SK-N-MC (cell line): ENCODE results near the gene CPSF3.
"Not testable (repeated sequence)": the region's sequence is repeated elsewhere in the genome, so short reads cannot be mapped to it uniquely, and the experiment has no call there.

Source experiments
- DNase-seq: peaks from one replicate; pipeline ENCODE4 v3.0.0-alpha.2; 2011; ENCODE audit warnings: low read depth, low spot score
- H3K27ac ChIP-seq: fragments of 200-600 bp; sonication (generic); 2 replicates; pipeline ENCODE4 v1.5.1; 2016; ENCODE audit warnings: mixed run types
- H3K36me3 ChIP-seq: fragments of 200-600 bp; sonication (generic); 2 replicates; pipeline ENCODE4 v1.6.1; 2017; ENCODE audit warnings: antibody characterized with exemption, low read length, mixed read lengths; ENCODE audit not compliant: insufficient read depth
- H3K4me3 ChIP-seq: fragments of 200-600 bp; sonication (generic); 2 replicates; pipeline ENCODE4 v1.5.1; 2016
- H3K9ac ChIP-seq: fragments of 200-600 bp; sonication (generic); 2 replicates; pipeline ENCODE4 v1.8.0; 2017; ENCODE audit warnings: mixed run types, mixed read lengths; ENCODE audit not compliant: insufficient read length
- H3K9me3 ChIP-seq: fragments of 200-600 bp; sonication (generic); 2 replicates; pipeline ENCODE4 v1.6.1; 2017; ENCODE audit warnings: low read depth, mild to moderate bottlenecking, antibody characterized with exemption, low read length, moderate library complexity, mixed read lengths
- EZH2 ChIP-seq: fragments of 200-600 bp; sonication (generic); IDR thresholded peaks from one replicate; pipeline ENCODE4 v1.6.1; 2017; ENCODE audit warnings: antibody characterized with exemption
- FOXP2 ChIP-seq: optimal IDR thresholded peaks from 2 replicates; pipeline ENCODE3; 2011; ENCODE audit warnings: mild to moderate bottlenecking, moderate library complexity; ENCODE audit not compliant: insufficient read depth; ENCODE audit errors: extremely low read length, control extremely low read depth
- POLR2AphosphoS5 ChIP-seq: IDR thresholded peaks from 2 replicates; pipeline ENCODE4 v1.6.1; 2012; ENCODE audit warnings: mild to moderate bottlenecking, low read depth, low read length, borderline replicate concordance

CPSF3 gene

GRCh38 chr2:9391961-9392720 is 31.3 kb upstream of the CPSF3 start:
- no peaks in the 10 kb centered on the region for H3K9me3 ChIP-seq
- DNase-seq, result no peak
- no peak overlapping the region; the same call in 1 of the 2 replicates for H3K4me3 ChIP-seq
- H3K9ac ChIP-seq, result peak overlapping the region; percentile 7
- H3K36me3 ChIP-seq, result peaks cover 3% of the 10 kb centered on the region; the same call in 1 of the 2 replicates
- TF ChIP-seq POLR2AphosphoS5 (no peak), EZH2 (no peak), FOXP2 (no peak)
- H3K27ac ChIP-seq, result peak overlapping the region; percentile 80; the same call in 1 of the 2 replicates

- H3K36me3 ChIP-seq, result peaks cover under 1% of the 10 kb centered on the region; the same call in 1 of the 2 replicates
- H3K9ac ChIP-seq, result peak overlapping the region; percentile 9
- TF ChIP-seq EZH2, result no peak
- no peak for TF ChIP-seq POLR2AphosphoS5
- H3K9me3 ChIP-seq, result no peaks in the 10 kb centered on the region
- peak overlapping the region; percentile 80 for H3K27ac ChIP-seq
- peak overlapping the region; percentile 35 for H3K4me3 ChIP-seq
- DNase-seq, result peak; percentile 24
Measured at GRCh38 chr2:9392898-9393765, 30.3 kb upstream of the CPSF3 start.

DNA sequence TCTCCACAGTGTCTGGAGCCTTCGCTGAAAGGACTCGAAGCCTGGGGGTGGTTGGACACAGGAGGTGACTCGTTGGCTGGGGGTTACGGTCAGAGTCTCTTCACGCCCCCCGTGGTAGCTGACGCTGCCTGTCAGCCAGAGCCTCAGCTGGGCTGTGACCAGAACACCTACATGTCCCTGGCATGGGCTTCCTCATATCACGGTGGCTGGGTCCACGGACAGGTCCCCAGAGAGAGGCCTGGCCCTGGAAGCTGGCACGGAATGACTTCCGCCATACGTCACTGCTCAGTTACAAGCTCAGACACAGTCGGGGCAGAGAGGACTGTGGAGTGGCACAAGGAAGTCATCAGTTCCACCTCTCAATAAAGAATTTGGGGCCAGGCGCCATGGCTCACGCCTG is 28.6 kb upstream of the CPSF3 start:
- Histone ChIP-seq H3K9ac (no peak overlapping the region), H3K9me3 (no peaks in the 10 kb centered on the region), H3K4me3 (no peak overlapping the region), H3K27ac (no peak overlapping the region), H3K36me3 (no peaks in the 10 kb centered on the region; the same call in 1 of the 2 replicates)
- TF ChIP-seq EZH2 (no peak), FOXP2 (no peak), POLR2AphosphoS5 (no peak)
- DNase-seq, result no peak

DNA sequence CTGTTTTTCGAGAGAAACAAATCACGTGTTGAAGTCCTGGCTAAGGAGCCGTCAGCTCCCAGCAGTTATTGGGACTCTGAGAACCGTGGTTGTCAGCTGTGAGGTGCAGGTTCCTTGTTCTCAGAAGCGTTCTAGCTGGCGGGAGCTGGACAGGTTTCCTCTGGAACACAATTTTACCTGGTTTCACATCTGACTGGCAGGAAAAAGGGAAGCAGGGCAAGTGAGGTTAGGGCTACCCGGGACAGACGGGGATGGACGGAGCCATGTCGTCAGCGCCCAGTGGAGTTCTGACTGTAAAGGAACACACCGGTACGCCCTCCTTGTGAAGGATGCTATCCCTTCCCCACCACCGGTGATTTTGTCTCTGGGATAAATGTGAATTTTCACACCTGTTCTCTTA is 26.3 kb upstream of the CPSF3 start:
- Histone ChIP-seq H3K9me3 (no peaks in the 10 kb centered on the region), H3K9ac (no peak overlapping the region), H3K27ac (no peak overlapping the region), H3K36me3 (no peaks in the 10 kb centered on the region; the same call in 1 of the 2 replicates), H3K4me3 (no peak overlapping the region)
- DNase-seq, result no peak
- TF ChIP-seq POLR2AphosphoS5 (no peak), EZH2 (no peak), FOXP2 (no peak)

- not testable (repeated sequence) for H3K27ac ChIP-seq, H3K36me3 ChIP-seq
Measured at GRCh38 chr2:9398251-9398650, 25.2 kb upstream of the CPSF3 start.

GRCh38 chr2:9398881-9399780 is 24.3 kb upstream of the CPSF3 start:
- H3K36me3 ChIP-seq, result no peaks in the 10 kb centered on the region; the same call in 1 of the 2 replicates
- H3K9ac ChIP-seq, result no peak overlapping the region
- H3K4me3 ChIP-seq, result no peak overlapping the region
- TF ChIP-seq POLR2AphosphoS5, result no peak
- no peak for TF ChIP-seq FOXP2
- TF ChIP-seq EZH2, result no peak
- no peak overlapping the region for H3K27ac ChIP-seq
- no peak for DNase-seq
- H3K9me3 ChIP-seq, result no peaks in the 10 kb centered on the region

More at GRCh38 chr2:9398251-9398650, 25.2 kb upstream of the CPSF3 start:
- DNase-seq, H3K9ac ChIP-seq, H3K4me3 ChIP-seq, H3K9me3 ChIP-seq: not testable (repeated sequence)

DNA sequence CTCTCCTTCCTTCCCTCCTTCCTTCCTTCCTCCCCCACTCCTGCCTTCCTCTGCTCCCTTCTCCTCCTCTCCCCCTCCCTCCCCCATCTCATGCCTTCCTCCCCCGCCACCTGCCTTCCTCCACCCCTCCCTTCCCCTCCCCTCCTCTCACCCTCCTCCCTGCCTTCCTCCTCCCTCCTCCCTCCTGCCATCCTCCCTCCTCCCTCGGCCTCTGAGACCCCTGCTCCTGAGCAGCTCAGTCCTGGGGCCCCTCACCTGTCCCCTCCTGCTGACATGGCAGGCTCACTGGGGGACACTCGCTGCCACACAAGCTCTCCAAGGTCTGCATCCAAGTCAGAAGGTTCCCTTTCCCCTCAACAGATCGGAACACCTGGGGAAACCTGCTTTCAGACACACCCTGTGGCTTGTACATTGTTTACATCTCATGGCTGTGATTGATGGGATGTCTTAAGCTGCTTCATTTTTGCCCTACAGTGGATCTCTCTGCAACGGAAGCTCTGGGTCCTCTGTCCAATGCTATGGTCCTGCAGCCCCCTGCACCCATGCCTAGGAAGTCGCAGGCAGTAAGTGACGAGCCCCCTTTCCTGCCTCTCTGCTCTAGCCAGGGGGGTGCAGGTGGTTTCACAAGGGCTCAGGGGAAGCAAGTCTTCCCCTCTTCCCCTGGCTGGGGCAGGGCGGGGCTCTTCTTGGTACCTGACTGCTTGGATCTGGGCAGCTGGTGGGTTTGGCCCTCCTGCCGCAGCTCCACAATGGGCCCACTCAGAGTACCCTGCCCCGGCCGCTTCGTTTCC is 23.0 kb upstream of the CPSF3 start:
- Histone ChIP-seq H3K27ac (no peak overlapping the region), H3K36me3 (no peaks in the 10 kb centered on the region; the same call in 1 of the 2 replicates)

More for the DNA sequence above, 23.0 kb upstream of the CPSF3 start:
- TF ChIP-seq EZH2, result no peak
- TF ChIP-seq POLR2AphosphoS5, result no peak
- TF ChIP-seq FOXP2, result no peak
- DNase-seq, result no peak
- H3K9ac ChIP-seq, result no peak overlapping the region
- H3K9me3 ChIP-seq, result no peaks in the 10 kb centered on the region
- H3K4me3 ChIP-seq, result no peak overlapping the region
